ENCODE measurements around the gene ARF1. TPM values are rescaled to one million over a fixed set of nuclear protein-coding genes. Genes with fewer than 3 reads are reported as not detected.

Gene ARF1
- total RNA-seq, 2 experiments from 2014 or later = 342 to 350 TPM

- Mint-ChIP-seq H3K4me3 (no peak overlapping the region), H3K9me3 (peaks cover 11% of the 10 kb centered on the region), H3K27me3 (no peaks in the 10 kb centered on the region), H3K4me1 (peaks cover 14% of the 10 kb centered on the region), H3K36me3 (peaks cover 57% of the 10 kb centered on the region), H3K27ac (no peak overlapping the region)
- no peak for DNase-seq
Observed at GRCh38 chr1:228097333-228098081, 15.0 kb downstream of the ARF1 start.

- no peaks in the 10 kb centered on the region for H3K27me3 Mint-ChIP-seq
- no peak for DNase-seq
- H3K4me1 Mint-ChIP-seq = peaks cover 14% of the 10 kb centered on the region
- peaks cover 11% of the 10 kb centered on the region for H3K9me3 Mint-ChIP-seq
- no peak overlapping the region for H3K27ac Mint-ChIP-seq
- H3K36me3 Mint-ChIP-seq = peaks cover 50% of the 10 kb centered on the region
- H3K4me3 Mint-ChIP-seq = no peak overlapping the region
Observed at GRCh38 chr1:228098323-228098931, 15.9 kb downstream of the ARF1 start.

GRCh38 chr1:228099331-228099732 is 16.8 kb downstream of the ARF1 start:
- no peak for DNase-seq
- Mint-ChIP-seq H3K4me1 (peaks cover 16% of the 10 kb centered on the region), H3K36me3 (peaks cover 46% of the 10 kb centered on the region), H3K4me3 (no peak overlapping the region), H3K27me3 (no peaks in the 10 kb centered on the region), H3K27ac (no peak overlapping the region), H3K9me3 (peaks cover 8% of the 10 kb centered on the region)

- peak overlapping the region; percentile 64 for H3K27ac Mint-ChIP-seq
- peak overlapping the region; percentile 92 for H3K4me3 Mint-ChIP-seq
- H3K4me1 Mint-ChIP-seq = peaks cover 6% of the 10 kb centered on the region
- H3K36me3 Mint-ChIP-seq = peaks cover 29% of the 10 kb centered on the region
- H3K9me3 Mint-ChIP-seq = no peaks in the 10 kb centered on the region
- H3K27me3 Mint-ChIP-seq = no peaks in the 10 kb centered on the region
- no peak for DNase-seq
Observed at GRCh38 chr1:228100822-228101613, 18.5 kb downstream of the ARF1 start.

- Mint-ChIP-seq H3K4me1 (peaks cover 6% of the 10 kb centered on the region), H3K27ac (peak overlapping the region; percentile 64), H3K4me3 (peak overlapping the region; percentile 92), H3K27me3 (no peaks in the 10 kb centered on the region), H3K36me3 (peaks cover 27% of the 10 kb centered on the region), H3K9me3 (no peaks in the 10 kb centered on the region)
- DNase-seq = no peak
Observed at GRCh38 chr1:228101614-228101993, 19.1 kb downstream of the ARF1 start.

GRCh38 chr1:228101994-228102790 is 19.7 kb downstream of the ARF1 start:
- Mint-ChIP-seq H3K4me1 (peaks cover 6% of the 10 kb centered on the region), H3K9me3 (no peaks in the 10 kb centered on the region), H3K4me3 (peak overlapping the region; percentile 92), H3K36me3 (peaks cover 27% of the 10 kb centered on the region), H3K27me3 (no peaks in the 10 kb centered on the region), H3K27ac (peak overlapping the region; percentile 62)
- peak; percentile 69 for DNase-seq

- Mint-ChIP-seq H3K4me1 (peaks cover 9% of the 10 kb centered on the region), H3K9me3 (no peaks in the 10 kb centered on the region), H3K27me3 (no peaks in the 10 kb centered on the region), H3K27ac (peak within 1 kb of the TSS; percentile 92), H3K36me3 (peaks cover 21% of the 10 kb centered on the region), H3K4me3 (peak within 1 kb of the TSS; percentile 92)
- peak; percentile 96 for DNase-seq
Observed at GRCh38 chr1:228102791-228103620, 20.5 kb downstream of the ARF1 start, which contains the start of gene C1orf35. Gene C1orf35 (minus strand): TSS chr1:228103325. CDS start chr1:228103227, 98 bp downstream.

- DNase-seq = no peak
- Mint-ChIP-seq H3K4me1 (peaks cover 15% of the 10 kb centered on the region), H3K9me3 (no peaks in the 10 kb centered on the region), H3K27ac (peak overlapping the region; percentile 57), H3K27me3 (no peaks in the 10 kb centered on the region), H3K4me3 (peak overlapping the region; percentile 92), H3K36me3 (peaks cover 12% of the 10 kb centered on the region)
Observed at GRCh38 chr1:228104526-228105269, 22.2 kb downstream of the ARF1 start.

- Mint-ChIP-seq H3K9me3 (no peaks in the 10 kb centered on the region), H3K27ac (no peak overlapping the region), H3K27me3 (no peaks in the 10 kb centered on the region), H3K4me3 (no peak overlapping the region), H3K36me3 (peaks cover 12% of the 10 kb centered on the region), H3K4me1 (peaks cover 21% of the 10 kb centered on the region)
- DNase-seq = no peak
Observed at GRCh38 chr1:228105270-228105995, 22.9 kb downstream of the ARF1 start.

- DNase-seq = no peak
- peak overlapping the region; percentile 17 for H3K27ac Mint-ChIP-seq
- H3K4me1 Mint-ChIP-seq = peaks cover 21% of the 10 kb centered on the region
- H3K4me3 Mint-ChIP-seq = no peak overlapping the region
- H3K36me3 Mint-ChIP-seq = peaks cover 12% of the 10 kb centered on the region
- H3K9me3 Mint-ChIP-seq = no peaks in the 10 kb centered on the region
- H3K27me3 Mint-ChIP-seq = no peaks in the 10 kb centered on the region
Observed at GRCh38 chr1:228105996-228106799, 23.7 kb downstream of the ARF1 start.

- Mint-ChIP-seq H3K27ac (no peak overlapping the region), H3K27me3 (no peaks in the 10 kb centered on the region), H3K9me3 (no peaks in the 10 kb centered on the region), H3K36me3 (peaks cover 7% of the 10 kb centered on the region), H3K4me1 (peaks cover 17% of the 10 kb centered on the region), H3K4me3 (no peak overlapping the region)
- no peak for DNase-seq
Observed at GRCh38 chr1:228106800-228107054, 24.2 kb downstream of the ARF1 start.

GRCh38 chr1:228107636-228108035 is 25.1 kb downstream of the ARF1 start:
- Mint-ChIP-seq H3K27me3 (no peaks in the 10 kb centered on the region), H3K36me3 (peaks cover 7% of the 10 kb centered on the region), H3K4me1 (peaks cover 17% of the 10 kb centered on the region), H3K9me3 (no peaks in the 10 kb centered on the region), H3K27ac (peak overlapping the region; percentile 16), H3K4me3 (peak overlapping the region; percentile 92)
- DNase-seq = no peak
